Measurements from ENCODE around the gene ZNF438. TPM values are rescaled to one million over a fixed set of nuclear protein-coding genes. Genes with fewer than 3 reads are reported as not detected.

Gene ZNF438
- total and polyA plus RNA-seq, 2 of the 8 experiments (the other 6 are each of a cell fraction or from before 2014, with no cell fraction given): 0.95 to 1.7 TPM

DNA sequence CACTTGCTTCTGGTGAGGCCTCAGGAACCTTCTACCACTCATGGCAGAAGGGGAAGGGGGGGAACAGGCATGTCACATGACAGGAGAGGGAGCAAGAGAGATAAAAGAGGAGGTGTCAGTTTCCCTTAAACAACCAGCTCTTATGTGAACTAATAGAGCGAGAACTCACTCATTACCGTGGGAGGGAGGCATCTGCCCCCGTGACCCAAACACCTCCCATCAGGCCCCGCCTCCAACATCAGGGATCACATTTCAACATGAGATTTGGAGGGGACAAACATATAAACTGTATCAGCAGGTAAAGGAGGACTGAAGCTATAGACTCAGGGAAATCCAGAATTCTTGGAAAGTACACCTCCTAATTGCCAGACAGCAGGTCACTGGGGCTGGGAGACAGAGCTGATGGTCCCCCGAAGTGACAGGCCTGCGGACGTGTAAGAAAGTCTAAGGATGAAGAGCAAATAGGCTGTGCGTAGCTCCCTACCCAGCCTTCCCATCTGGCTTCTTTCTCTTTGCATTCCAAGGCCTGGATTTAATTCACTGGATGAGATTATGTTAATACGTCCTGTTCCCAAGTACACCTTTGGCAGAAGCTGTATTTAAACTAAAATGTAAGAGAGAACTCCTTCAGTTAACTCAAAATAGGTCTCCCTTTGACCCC, 215.4 kb downstream of the ZNF438 start:
- Histone ChIP-seq H4K91ac (replicated peaks; ENCODE audit: insufficient read length, low read length) (no peak overlapping the region), H4K20me1 (replicated peaks in 1 of 2; ENCODE audit: control insufficient read depth in 1 of 2, insufficient read depth in 2 of 2, low read length in 2 of 2) (no peaks in the 10 kb centered on the region), H3K79me2 (ENCODE audit: control insufficient read depth in 1 of 2, insufficient read depth in 2 of 2, low read length in 2 of 2) (no peaks in the 10 kb centered on the region), H3K9me3 (ENCODE audit: insufficient read depth in 2 of 2, low read depth in 1 of 2, low read length in 1 of 2) (no peaks in the 10 kb centered on the region), H2BK5ac (ENCODE audit: low read depth, low read length) (no peak overlapping the region), H3K23ac (ENCODE audit: insufficient read length) (no peak overlapping the region), H3K36me3 (ENCODE audit: control insufficient read depth in 2 of 4, insufficient read depth in 4 of 4, low read length in 3 of 4) (no peaks in the 10 kb centered on the region), H2BK12ac (ENCODE audit: low read depth, low read length) (no peak overlapping the region), H3K4me2 (ENCODE audit: insufficient read depth in 1 of 2, low read depth in 2 of 2, low read length in 2 of 2) (no peak overlapping the region), H2BK20ac (ENCODE audit: low read length) (no peak overlapping the region), H3K4me3 (ENCODE audit: extremely low read depth in 1 of 4, insufficient read depth in 2 of 4, low read depth in 3 of 4, low read length in 4 of 4) (no peak overlapping the region), H3K23me2 (ENCODE audit: low read depth, low read length) (no peaks in the 10 kb centered on the region; the same call in 1 of the 2 replicates), H2AK5ac (ENCODE audit: low read depth, low read length) (no peak overlapping the region), H4K5ac (ENCODE audit: insufficient read length, low read depth, low read length) (no peak overlapping the region), H4K8ac (ENCODE audit: extremely low read depth, insufficient read depth, low read length) (no peak overlapping the region), H3K79me1 (ENCODE audit: low read depth, low read length) (no peaks in the 10 kb centered on the region), H3K27ac (ENCODE audit: low read depth, low read length) (no peak overlapping the region), H3K56ac (replicated peaks; ENCODE audit: insufficient read length, low read depth, low read length) (no peak overlapping the region), H2BK15ac (ENCODE audit: low read length) (no peak overlapping the region), H3K4ac (replicated peaks; ENCODE audit: insufficient read length, low read depth, low read length) (no peak overlapping the region), H3K14ac (ENCODE audit: insufficient read length) (no peak overlapping the region), H3K27me3 (replicated peaks in 1 of 4; ENCODE audit: control insufficient read depth in 3 of 4, extremely low read depth in 1 of 4, insufficient read depth in 3 of 4, low read length in 3 of 4) (no peaks in the 10 kb centered on the region; a peak in 1 of 7 replicates), H3K18ac (ENCODE audit: extremely low read depth, low read length) (no peak overlapping the region), H2BK120ac (replicated peaks; ENCODE audit: low read depth, low read length) (no peak overlapping the region), H3K4me1 (replicated peaks in 1 of 4; ENCODE audit: control insufficient read depth in 3 of 4, insufficient read depth in 4 of 4, low read length in 3 of 4) (peaks cover 0 to 4% (median 1%) of the 10 kb centered on the region in 4 experiments; a peak in 2 of 7 replicates), H2AFZ (ENCODE audit: low read length) (no peak overlapping the region), H3K9ac (replicated peaks in 1 of 4; ENCODE audit: extremely low read depth in 1 of 4, low read depth in 3 of 4, low read length in 3 of 4) (no peak overlapping the region)
- DNase-seq (ENCODE audit: low read depth in 1 of 2, low spot score in 2 of 2) (no peak), FAIRE-seq (no peak)
- ChIA-PET CTCF (ENCODE audit: partially characterized antibody) (interaction anchor here (0.7 to 1.1 kb wide), 3 partner anchors 32 to 100 kb away, joined by 3 read pairs; no protein-coding TSS in a partner anchor), POLR2A (ENCODE audit: partially characterized antibody) (no interaction called here)
- 84% methylated on average over 9 of the region's 9 CpGs; no CpG with 5 or more reads in 1 of the 2 experiments for WGBS, 2 experiments (ENCODE audit: extremely low coverage in 1 of 2, insufficient coverage in 1 of 2, insufficient read length in 1 of 2, insufficient replicate concordance in 2 of 2, low coverage in 1 of 2, low lambda C conversion rate in 2 of 2, missing lambda C conversion rate in 1 of 2)
- TF ChIP-seq ZNF274 (IDR thresholded peaks at IDR 0.05; ENCODE audit: borderline replicate concordance, extremely low read depth, low read length): no peak
- TF ChIP-seq CEBPB (IDR thresholded peaks at IDR 0.05; ENCODE audit: low read depth, low read length): no peak
- TF ChIP-seq TAF7 (optimal IDR thresholded peaks at IDR 0.05; ENCODE audit: borderline replicate concordance, low read depth, low read length): no peak
- TF ChIP-seq TEAD4 (IDR thresholded peaks at IDR 0.05; ENCODE audit: low read depth, low read length): no peak
- no peak for TF ChIP-seq EP300 (IDR thresholded peaks at IDR 0.05; ENCODE audit: borderline replicate concordance in 1 of 2, low read depth in 2 of 2, low read length in 2 of 2)
- TF ChIP-seq BACH1 (IDR thresholded peaks at IDR 0.05; ENCODE audit: low read length): no peak
